ENCODE results near the gene NRG2.

The NRG2 gene

DNA sequence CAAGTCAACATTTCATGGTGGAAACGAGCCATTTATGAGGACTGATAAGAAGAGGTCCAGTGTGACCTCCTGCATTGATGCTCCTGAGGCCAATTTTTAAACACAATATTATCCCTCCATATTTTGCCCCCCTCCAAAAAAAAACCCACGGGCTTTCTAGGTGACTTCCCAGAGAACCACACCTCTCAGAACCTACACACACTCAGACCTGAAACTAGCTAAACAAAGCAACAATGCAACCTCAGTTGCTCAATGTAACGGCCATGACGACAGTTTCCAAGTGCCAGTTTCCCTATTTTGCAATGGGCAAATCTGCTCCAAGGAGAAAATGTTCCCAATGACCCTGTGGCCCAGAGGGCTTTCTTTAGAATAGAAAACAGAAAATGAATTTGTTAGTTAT lies 3.5 kb downstream of the NRG2 start:
- Histone ChIP-seq H3K27me3 (ENCODE audit: low read length) (no peaks in the 10 kb centered on the region), H2AFZ (ENCODE audit: low read depth, low read length, severe bottlenecking) (no peak overlapping the region), H3F3A (ENCODE audit: insufficient read depth) (no peaks in the 10 kb centered on the region), H3K9ac (ENCODE audit: low read length) (no peak overlapping the region), H3K9me3 (ENCODE audit: insufficient read depth, low read length) (no peaks in the 10 kb centered on the region), H3K36me3 (ENCODE audit: low read length) (no peaks in the 10 kb centered on the region), H4K20me1 (ENCODE audit: low read depth, low read length) (no peaks in the 10 kb centered on the region), H3K4me3 (ENCODE audit: insufficient read depth, low read length, poor library complexity, severe bottlenecking) (no peak overlapping the region), H3K4me2 (ENCODE audit: low read depth, low read length, poor library complexity, severe bottlenecking) (no peak overlapping the region), H3K9me2 (replicated peaks; ENCODE audit: insufficient read depth, low read length) (no peaks in the 10 kb centered on the region), H3K79me2 (ENCODE audit: insufficient read depth, low read length) (no peaks in the 10 kb centered on the region), H3K27ac (ENCODE audit: low read depth, low read length) (no peak overlapping the region)
- no peak for TF ChIP-seq EZH2phosphoT487 (conservative IDR thresholded peaks at IDR 0.05; ENCODE audit: low read length)
- TF ChIP-seq, protein P1, sequence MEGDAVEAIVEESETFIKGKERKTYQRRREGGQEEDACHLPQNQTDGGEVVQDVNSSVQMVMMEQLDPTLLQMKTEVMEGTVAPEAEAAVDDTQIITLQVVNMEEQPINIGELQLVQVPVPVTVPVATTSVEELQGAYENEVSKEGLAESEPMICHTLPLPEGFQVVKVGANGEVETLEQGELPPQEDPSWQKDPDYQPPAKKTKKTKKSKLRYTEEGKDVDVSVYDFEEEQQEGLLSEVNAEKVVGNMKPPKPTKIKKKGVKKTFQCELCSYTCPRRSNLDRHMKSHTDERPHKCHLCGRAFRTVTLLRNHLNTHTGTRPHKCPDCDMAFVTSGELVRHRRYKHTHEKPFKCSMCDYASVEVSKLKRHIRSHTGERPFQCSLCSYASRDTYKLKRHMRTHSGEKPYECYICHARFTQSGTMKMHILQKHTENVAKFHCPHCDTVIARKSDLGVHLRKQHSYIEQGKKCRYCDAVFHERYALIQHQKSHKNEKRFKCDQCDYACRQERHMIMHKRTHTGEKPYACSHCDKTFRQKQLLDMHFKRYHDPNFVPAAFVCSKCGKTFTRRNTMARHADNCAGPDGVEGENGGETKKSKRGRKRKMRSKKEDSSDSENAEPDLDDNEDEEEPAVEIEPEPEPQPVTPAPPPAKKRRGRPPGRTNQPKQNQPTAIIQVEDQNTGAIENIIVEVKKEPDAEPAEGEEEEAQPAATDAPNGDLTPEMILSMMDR (IDR thresholded peaks at IDR 0.05; ENCODE audit: insufficient read depth, low read length, poor library complexity, severe bottlenecking): no peak

DNA sequence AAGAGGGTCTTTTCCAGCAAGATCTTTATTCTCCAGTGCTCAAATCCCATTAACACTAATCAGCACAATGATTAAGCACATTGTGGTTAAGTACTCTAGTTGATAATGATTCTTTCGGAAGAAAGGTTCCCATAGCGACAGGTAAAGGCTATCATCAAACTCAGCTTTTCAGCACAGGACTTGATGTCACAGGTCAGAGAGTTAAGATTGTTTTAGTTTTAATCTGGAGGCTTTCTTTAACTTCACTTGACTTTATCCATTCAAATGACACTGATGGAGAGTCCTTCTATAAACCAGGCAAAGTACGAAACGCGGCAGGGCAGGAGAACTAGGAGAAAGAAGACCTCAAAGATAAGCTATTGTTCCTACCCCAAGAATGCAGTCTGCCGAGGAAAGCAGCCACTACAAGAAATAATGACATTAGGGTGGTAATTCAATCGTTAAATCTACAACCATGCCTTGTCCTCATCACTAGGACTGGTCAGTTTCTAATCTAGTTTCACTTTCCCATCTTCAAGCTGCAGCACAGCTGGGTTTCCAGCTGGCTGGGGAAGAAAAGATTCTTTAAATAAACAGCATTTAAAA lies 4.6 kb downstream of the NRG2 start:
- H3K4me3 ChIP-seq (ENCODE audit: insufficient read depth, low read length, poor library complexity, severe bottlenecking): no peak overlapping the region
- no peaks in the 10 kb centered on the region for H3K9me2 ChIP-seq (replicated peaks; ENCODE audit: insufficient read depth, low read length)
- H3F3A ChIP-seq (ENCODE audit: insufficient read depth): no peaks in the 10 kb centered on the region
- no peaks in the 10 kb centered on the region for H4K20me1 ChIP-seq (ENCODE audit: low read depth, low read length)
- no peak overlapping the region for H2AFZ ChIP-seq (ENCODE audit: low read depth, low read length, severe bottlenecking)
- no peak overlapping the region for H3K27ac ChIP-seq (ENCODE audit: low read depth, low read length)
- H3K36me3 ChIP-seq (ENCODE audit: low read length): no peaks in the 10 kb centered on the region
- H3K79me2 ChIP-seq (ENCODE audit: insufficient read depth, low read length): no peaks in the 10 kb centered on the region
- no peak overlapping the region for H3K4me2 ChIP-seq (ENCODE audit: low read depth, low read length, poor library complexity, severe bottlenecking)
- no peaks in the 10 kb centered on the region for H3K9me3 ChIP-seq (ENCODE audit: insufficient read depth, low read length)
- no peak overlapping the region for H3K9ac ChIP-seq (ENCODE audit: low read length)
- TF ChIP-seq EZH2phosphoT487 (conservative IDR thresholded peaks at IDR 0.05; ENCODE audit: low read length): no peak
- TF ChIP-seq, protein P1 (IDR thresholded peaks at IDR 0.05; ENCODE audit: insufficient read depth, low read length, poor library complexity, severe bottlenecking): no peak
- no peaks in the 10 kb centered on the region for H3K27me3 ChIP-seq (ENCODE audit: low read length)

DNA sequence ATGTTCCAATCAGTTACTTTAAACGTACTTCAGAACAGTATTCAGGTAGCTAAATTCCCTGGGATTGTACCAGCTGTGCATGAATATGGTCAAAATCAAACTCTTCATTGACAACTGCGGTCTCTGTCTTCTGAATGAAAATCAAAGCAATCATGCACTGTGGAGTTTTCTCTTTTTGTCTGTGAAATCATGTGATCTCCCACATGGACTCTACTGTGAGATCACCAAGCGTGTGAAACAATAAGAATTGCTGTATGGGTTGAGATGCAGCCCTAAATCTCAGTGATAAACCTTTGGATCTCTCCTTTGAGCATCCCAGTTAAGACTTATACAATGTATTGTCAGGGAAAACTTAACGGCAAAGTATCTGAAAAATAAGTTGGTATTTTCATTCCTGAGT lies 6.1 kb downstream of the NRG2 start:
- no peaks in the 10 kb centered on the region for H3K36me3 ChIP-seq (ENCODE audit: low read length)
- no peaks in the 10 kb centered on the region for H3K27me3 ChIP-seq (ENCODE audit: low read length)
- H3K27ac ChIP-seq (ENCODE audit: low read depth, low read length): no peak overlapping the region
- no peaks in the 10 kb centered on the region for H3K9me3 ChIP-seq (ENCODE audit: insufficient read depth, low read length)
- no peaks in the 10 kb centered on the region for H3K9me2 ChIP-seq (replicated peaks; ENCODE audit: insufficient read depth, low read length)
- no peak overlapping the region for H3K9ac ChIP-seq (ENCODE audit: low read length)
- no peak overlapping the region for H3K4me2 ChIP-seq (ENCODE audit: low read depth, low read length, poor library complexity, severe bottlenecking)
- no peaks in the 10 kb centered on the region for H4K20me1 ChIP-seq (ENCODE audit: low read depth, low read length)
- no peak overlapping the region for H3K4me3 ChIP-seq (ENCODE audit: insufficient read depth, low read length, poor library complexity, severe bottlenecking)
- H3F3A ChIP-seq (ENCODE audit: insufficient read depth): no peaks in the 10 kb centered on the region
- H3K79me2 ChIP-seq (ENCODE audit: insufficient read depth, low read length): no peaks in the 10 kb centered on the region
- H2AFZ ChIP-seq (ENCODE audit: low read depth, low read length, severe bottlenecking): no peak overlapping the region
- TF ChIP-seq EZH2phosphoT487 (conservative IDR thresholded peaks at IDR 0.05; ENCODE audit: low read length): no peak
- TF ChIP-seq, protein P1 (IDR thresholded peaks at IDR 0.05; ENCODE audit: insufficient read depth, low read length, poor library complexity, severe bottlenecking): no peak
